ENCODE results near the gene SLC20A1. TPM values are rescaled to one million over a fixed set of nuclear protein-coding genes. Genes with fewer than 3 reads are reported as not detected.

The SLC20A1 gene
- total and polyA plus RNA-seq, 4 donors: 26.2 to 51.4 (median 38.6) TPM

DNA sequence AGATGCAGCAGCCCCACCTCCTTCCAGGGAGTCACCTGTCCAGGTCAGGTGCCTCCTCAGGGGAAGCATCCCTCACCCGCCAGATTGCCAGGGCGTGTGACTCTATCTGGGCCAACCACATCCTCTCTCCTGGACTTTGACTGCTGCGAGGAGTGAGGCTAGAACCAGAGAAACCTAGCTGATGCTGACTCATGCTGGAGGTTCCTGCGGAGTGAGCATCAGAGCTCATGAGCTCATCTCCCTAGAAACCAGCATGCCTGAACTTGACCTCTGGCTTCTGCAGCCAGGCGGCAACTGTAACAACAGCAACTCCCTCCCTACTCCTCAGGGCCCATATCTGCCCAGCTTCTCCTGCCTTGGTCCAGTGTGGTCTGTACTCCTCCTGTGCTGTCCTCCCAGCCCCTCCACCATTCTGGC lies 46.8 kb downstream of the SLC20A1 start:
- H3K27ac ChIP-seq (ENCODE audit: low read depth in 1 of 2, low read length in 1 of 2): peak overlapping the region in 1 of 2 donors; percentile 52
- 27 to 52% methylated on average over 5 of the region's 5 CpGs for WGBS, 2 donors

DNA sequence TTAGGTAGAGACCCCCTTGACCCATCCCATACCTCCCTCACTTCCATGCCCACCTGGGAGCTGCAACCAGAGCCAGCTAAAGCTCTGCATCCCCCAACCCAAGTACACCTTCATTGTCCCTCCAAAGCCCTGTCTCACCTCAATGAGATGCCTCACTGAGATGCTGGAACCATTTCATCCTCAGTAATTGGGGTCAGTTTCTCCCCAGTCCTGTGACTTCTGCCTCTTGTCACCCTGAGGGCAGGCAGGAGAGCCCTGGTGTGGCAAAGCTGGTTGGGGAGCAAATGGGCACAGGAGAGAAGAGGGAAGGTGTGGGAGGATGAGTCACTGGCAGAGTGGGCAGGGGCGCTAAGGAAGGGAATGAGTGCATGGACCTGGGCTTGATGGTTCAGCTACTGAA lies 47.2 kb downstream of the SLC20A1 start:
- H3K27ac ChIP-seq (ENCODE audit: low read depth in 1 of 2, low read length in 1 of 2): peak overlapping the region in 1 of 2 donors; percentile 30

More for the DNA sequence above, 46.8 kb downstream of the SLC20A1 start:
- Histone ChIP-seq H3K4me1 (ENCODE audit: control insufficient read depth in 5 of 5, insufficient read depth in 5 of 5, low read length in 5 of 5) (peaks cover 0 to 7% (median 0%) of the 10 kb centered on the region in 5 donors), H3K4me3 (no peak overlapping the region), H3K9ac (ENCODE audit: insufficient read depth in 1 of 2, low read length in 2 of 2) (no peak overlapping the region), H3K9me3 (ENCODE audit: control insufficient read depth in 4 of 4, insufficient read depth in 3 of 4, low read length in 3 of 4) (no peaks in the 10 kb centered on the region), H3K27me3 (ENCODE audit: control insufficient read depth in 3 of 3, insufficient read depth in 3 of 3, low read length in 2 of 3) (peaks cover 0 to 3% (median 0%) of the 10 kb centered on the region in 3 donors), H3K36me3 (ENCODE audit: control insufficient read depth in 4 of 4, insufficient read depth in 4 of 4, low read length in 4 of 4) (no peaks in the 10 kb centered on the region)
- peak; percentile 74 for ATAC-seq (ENCODE audit: insufficient read depth, low FRiP score)
- TF ChIP-seq, protein P1, sequence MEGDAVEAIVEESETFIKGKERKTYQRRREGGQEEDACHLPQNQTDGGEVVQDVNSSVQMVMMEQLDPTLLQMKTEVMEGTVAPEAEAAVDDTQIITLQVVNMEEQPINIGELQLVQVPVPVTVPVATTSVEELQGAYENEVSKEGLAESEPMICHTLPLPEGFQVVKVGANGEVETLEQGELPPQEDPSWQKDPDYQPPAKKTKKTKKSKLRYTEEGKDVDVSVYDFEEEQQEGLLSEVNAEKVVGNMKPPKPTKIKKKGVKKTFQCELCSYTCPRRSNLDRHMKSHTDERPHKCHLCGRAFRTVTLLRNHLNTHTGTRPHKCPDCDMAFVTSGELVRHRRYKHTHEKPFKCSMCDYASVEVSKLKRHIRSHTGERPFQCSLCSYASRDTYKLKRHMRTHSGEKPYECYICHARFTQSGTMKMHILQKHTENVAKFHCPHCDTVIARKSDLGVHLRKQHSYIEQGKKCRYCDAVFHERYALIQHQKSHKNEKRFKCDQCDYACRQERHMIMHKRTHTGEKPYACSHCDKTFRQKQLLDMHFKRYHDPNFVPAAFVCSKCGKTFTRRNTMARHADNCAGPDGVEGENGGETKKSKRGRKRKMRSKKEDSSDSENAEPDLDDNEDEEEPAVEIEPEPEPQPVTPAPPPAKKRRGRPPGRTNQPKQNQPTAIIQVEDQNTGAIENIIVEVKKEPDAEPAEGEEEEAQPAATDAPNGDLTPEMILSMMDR (IDR thresholded peaks at IDR 0.05; ENCODE audit: control extremely low read depth, extremely low read depth): no peak
- DNase-seq: peak in 1 of 3 donors; percentile 14

DNA sequence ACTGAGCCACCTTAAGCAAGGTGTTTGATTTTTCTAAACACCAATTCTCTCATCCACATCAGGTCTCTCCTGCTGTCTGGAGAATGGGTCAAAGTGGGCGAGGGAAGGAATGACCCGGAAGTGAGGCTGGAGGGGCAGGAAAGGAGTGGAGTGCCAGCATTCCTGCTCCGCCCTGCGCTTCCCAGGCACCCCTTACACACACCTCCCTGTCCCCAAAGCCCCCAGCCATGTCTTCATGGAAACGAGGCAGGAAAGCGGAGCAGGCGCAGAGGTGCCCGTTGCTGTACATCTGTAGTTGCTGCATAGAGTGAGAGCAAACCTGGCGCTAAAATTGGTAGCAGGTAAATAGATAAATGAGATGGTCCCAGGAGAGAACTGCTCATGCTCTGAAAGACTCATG lies 47.9 kb downstream of the SLC20A1 start:
- ATAC-seq (ENCODE audit: insufficient read depth, low FRiP score) (no peak), DNase-seq (no peak)
- no peaks in the 10 kb centered on the region for H3K36me3 ChIP-seq (ENCODE audit: control insufficient read depth in 4 of 4, insufficient read depth in 4 of 4, low read length in 4 of 4)
- TF ChIP-seq, protein P1 (IDR thresholded peaks at IDR 0.05; ENCODE audit: control extremely low read depth, extremely low read depth): no peak
- peaks cover 0 to 3% (median 0%) of the 10 kb centered on the region in 3 donors for H3K27me3 ChIP-seq (ENCODE audit: control insufficient read depth in 3 of 3, insufficient read depth in 3 of 3, low read length in 2 of 3)
- H3K27ac ChIP-seq (ENCODE audit: low read depth in 1 of 2, low read length in 1 of 2): no peak overlapping the region
- 84 to 86% methylated on average over 9 of the region's 9 CpGs for WGBS, 2 donors
- peaks cover 0 to 7% (median 0%) of the 10 kb centered on the region in 5 donors for H3K4me1 ChIP-seq (ENCODE audit: control insufficient read depth in 5 of 5, insufficient read depth in 5 of 5, low read length in 5 of 5)
- no peak overlapping the region for H3K4me3 ChIP-seq
- H3K9me3 ChIP-seq (ENCODE audit: control insufficient read depth in 4 of 4, insufficient read depth in 3 of 4, low read length in 3 of 4): no peaks in the 10 kb centered on the region
- H3K9ac ChIP-seq (ENCODE audit: insufficient read depth in 1 of 2, low read length in 2 of 2): no peak overlapping the region

More for the DNA sequence above, 47.2 kb downstream of the SLC20A1 start:
- H3K4me3 ChIP-seq: no peak overlapping the region
- 83% methylated on average over 1 of the region's 1 CpG for WGBS, 2 donors
- no peaks in the 10 kb centered on the region for H3K36me3 ChIP-seq (ENCODE audit: control insufficient read depth in 4 of 4, insufficient read depth in 4 of 4, low read length in 4 of 4)
- peaks cover 0 to 3% (median 0%) of the 10 kb centered on the region in 3 donors for H3K27me3 ChIP-seq (ENCODE audit: control insufficient read depth in 3 of 3, insufficient read depth in 3 of 3, low read length in 2 of 3)
- no peak for ATAC-seq (ENCODE audit: insufficient read depth, low FRiP score)
- no peak overlapping the region for H3K9ac ChIP-seq (ENCODE audit: insufficient read depth in 1 of 2, low read length in 2 of 2)
- DNase-seq: no peak
- no peaks in the 10 kb centered on the region for H3K9me3 ChIP-seq (ENCODE audit: control insufficient read depth in 4 of 4, insufficient read depth in 3 of 4, low read length in 3 of 4)
- TF ChIP-seq, protein P1 (IDR thresholded peaks at IDR 0.05; ENCODE audit: control extremely low read depth, extremely low read depth): no peak
- H3K4me1 ChIP-seq (ENCODE audit: control insufficient read depth in 5 of 5, insufficient read depth in 5 of 5, low read length in 5 of 5): peaks cover 0 to 7% (median 0%) of the 10 kb centered on the region in 5 donors

DNA sequence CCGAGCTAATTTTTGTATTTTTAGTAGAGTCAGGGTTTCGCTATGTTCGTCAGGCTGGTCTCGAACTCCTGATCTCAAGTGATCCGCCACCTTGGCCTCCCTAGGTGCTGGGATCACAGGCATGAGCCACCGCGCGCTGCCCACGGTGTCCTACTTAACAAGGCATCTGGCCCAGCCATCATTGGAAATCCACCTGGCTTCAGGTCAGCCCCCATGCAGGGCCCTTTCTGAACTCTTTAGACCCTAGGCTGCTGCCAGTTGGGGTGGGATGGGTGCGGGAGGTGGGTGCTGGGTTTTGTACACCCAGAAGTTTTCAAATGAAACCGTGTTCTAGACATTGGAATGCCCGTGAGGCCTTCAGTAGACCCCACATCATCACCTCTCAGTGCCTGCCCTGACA lies 48.4 kb downstream of the SLC20A1 start:
- Histone ChIP-seq H3K27me3 (ENCODE audit: control insufficient read depth in 3 of 3, insufficient read depth in 3 of 3, low read length in 2 of 3) (peaks cover 0 to 3% (median 0%) of the 10 kb centered on the region in 3 donors), H3K9me3 (ENCODE audit: control insufficient read depth in 4 of 4, insufficient read depth in 3 of 4, low read length in 3 of 4) (no peaks in the 10 kb centered on the region), H3K4me3 (no peak overlapping the region), H3K27ac (ENCODE audit: low read depth in 1 of 2, low read length in 1 of 2) (no peak overlapping the region), H3K36me3 (ENCODE audit: control insufficient read depth in 4 of 4, insufficient read depth in 4 of 4, low read length in 4 of 4) (no peaks in the 10 kb centered on the region), H3K9ac (ENCODE audit: insufficient read depth in 1 of 2, low read length in 2 of 2) (no peak overlapping the region), H3K4me1 (ENCODE audit: control insufficient read depth in 5 of 5, insufficient read depth in 5 of 5, low read length in 5 of 5) (peaks cover 0 to 6% (median 0%) of the 10 kb centered on the region in 5 donors)
- ATAC-seq (ENCODE audit: insufficient read depth, low FRiP score) (no peak), DNase-seq (no peak)
- 97 to 99% methylated on average over 12 of the region's 12 CpGs for WGBS, 2 donors
- TF ChIP-seq, protein P1 (IDR thresholded peaks at IDR 0.05; ENCODE audit: control extremely low read depth, extremely low read depth): no peak
